ENCODE measurements around the gene PRELP.

GRCh38 chr1:203528063-203528462, 52.5 kb downstream of the PRELP start:
- no peak for TF ChIP-seq ZNF274 (IDR thresholded peaks at IDR 0.05; ENCODE audit: low read depth, low read length)
- no peak for TF ChIP-seq YY1 (IDR thresholded peaks at IDR 0.05; ENCODE audit: insufficient read depth, insufficient read length)
